ENCODE results near the gene UBXN6.

Gene UBXN6, protein sequence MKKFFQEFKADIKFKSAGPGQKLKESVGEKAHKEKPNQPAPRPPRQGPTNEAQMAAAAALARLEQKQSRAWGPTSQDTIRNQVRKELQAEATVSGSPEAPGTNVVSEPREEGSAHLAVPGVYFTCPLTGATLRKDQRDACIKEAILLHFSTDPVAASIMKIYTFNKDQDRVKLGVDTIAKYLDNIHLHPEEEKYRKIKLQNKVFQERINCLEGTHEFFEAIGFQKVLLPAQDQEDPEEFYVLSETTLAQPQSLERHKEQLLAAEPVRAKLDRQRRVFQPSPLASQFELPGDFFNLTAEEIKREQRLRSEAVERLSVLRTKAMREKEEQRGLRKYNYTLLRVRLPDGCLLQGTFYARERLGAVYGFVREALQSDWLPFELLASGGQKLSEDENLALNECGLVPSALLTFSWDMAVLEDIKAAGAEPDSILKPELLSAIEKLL

GRCh38 chr19:4457654-4458395 is at the start of gene UBXN6:
TSS of gene UBXN6 (minus strand) at chr19:4457794. CDS start at chr19:4457697, 97 bp downstream.
- peak; percentile 85 for DNase-seq (ENCODE audit: low read depth)

- no peak for DNase-seq (ENCODE audit: low read depth)
Observed at GRCh38 chr19:4507150-4507452, 49.5 kb upstream of the UBXN6 start.

- DNase-seq (ENCODE audit: low read depth), result no peak
Observed at GRCh38 chr19:4506449-4507149, 49.0 kb upstream of the UBXN6 start.

GRCh38 chr19:4505570-4506448 is 48.2 kb upstream of the UBXN6 start:
- DNase-seq (ENCODE audit: low read depth), result no peak

DNA sequence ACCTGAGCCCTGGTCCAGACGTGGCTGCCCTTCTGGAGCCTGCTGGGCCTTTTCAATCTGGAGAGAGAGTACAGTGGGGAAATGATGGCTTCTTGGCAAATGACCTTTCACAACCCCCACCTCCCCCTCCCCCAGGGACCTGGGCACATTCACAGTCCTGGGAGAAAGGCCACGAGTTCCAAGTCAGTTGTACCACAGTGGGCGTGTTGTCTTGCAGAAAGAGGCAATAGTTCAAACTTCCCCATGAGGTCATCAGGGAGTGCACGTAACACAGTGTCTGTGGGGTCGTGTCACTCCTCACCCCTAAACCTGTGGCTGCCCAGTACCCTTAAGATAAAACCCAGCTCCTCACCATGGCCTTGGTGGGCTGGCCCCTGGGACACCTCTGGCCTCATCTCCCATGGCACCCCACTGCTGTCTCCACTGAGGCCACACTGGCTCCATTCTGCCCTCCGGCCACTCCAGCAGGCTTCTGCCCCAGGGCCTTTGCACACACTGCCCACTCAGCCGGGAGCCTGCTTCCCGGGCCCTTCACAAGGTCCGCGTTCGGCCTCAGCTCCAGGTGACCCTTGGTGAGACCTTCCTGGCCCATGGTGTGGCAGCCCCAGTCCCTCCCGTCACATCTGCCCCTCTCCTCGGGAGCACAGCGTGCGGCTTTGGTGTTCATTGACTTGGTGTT is 47.4 kb upstream of the UBXN6 start:
- no peak for DNase-seq (ENCODE audit: low read depth)

GRCh38 chr19:4504297-4504701 is 46.7 kb upstream of the UBXN6 start:
- no peak for DNase-seq (ENCODE audit: low read depth)

DNA sequence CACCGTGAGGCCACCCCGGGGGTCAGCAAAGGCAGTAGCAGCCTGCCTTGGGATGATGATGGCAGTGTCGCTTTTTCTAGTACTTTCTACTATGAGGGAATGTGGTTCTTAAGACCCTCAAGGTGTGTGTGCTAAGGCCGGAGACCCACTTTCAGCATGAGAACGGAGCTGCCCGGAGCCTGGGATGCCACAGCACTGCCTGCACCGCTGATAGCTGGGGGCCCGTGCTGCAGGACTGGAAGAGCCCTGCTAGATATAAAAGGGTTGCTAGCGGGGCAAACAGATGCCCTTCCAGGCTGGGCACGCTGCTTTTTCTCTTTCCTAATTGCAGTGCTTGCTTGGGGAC is 46.2 kb upstream of the UBXN6 start:
- no peak for DNase-seq (ENCODE audit: low read depth)

DNA sequence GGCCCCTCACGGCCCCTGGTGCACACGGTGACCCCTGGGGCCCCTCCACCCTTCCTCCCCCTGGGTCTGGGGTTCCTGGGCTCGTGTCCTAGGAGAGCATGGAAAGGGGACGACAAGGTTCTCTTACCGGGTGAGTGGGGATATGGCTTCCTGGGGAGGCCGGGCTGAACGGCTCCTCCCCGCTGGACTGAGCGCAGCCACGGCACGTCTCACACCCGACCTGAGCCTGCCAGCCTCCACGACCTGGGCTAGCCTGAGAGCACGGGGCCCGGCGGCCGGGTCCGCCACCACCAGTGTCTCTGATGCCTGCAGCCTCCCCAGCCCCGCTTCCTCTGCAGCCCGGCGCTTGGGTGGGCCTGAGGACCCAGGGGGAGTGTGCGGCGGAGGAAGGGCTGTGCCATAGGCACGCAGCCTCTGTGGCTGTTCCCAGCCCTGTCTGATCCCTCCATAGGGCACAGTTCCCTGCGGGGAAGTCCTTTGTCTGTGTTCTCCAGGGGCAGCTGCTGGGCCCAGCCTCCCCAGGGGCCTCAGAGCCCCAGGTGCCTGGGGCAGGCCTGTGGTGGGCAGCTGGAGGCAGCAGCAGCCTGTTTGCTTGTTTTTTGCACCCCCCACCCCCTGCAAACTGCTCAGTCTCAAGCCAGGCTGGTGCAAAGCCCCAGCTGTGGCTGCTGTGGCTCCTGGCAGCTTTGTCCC is 45.7 kb upstream of the UBXN6 start:
- no peak for DNase-seq (ENCODE audit: low read depth)

GRCh38 chr19:4502282-4503131 is 44.9 kb upstream of the UBXN6 start:
- no peak for DNase-seq (ENCODE audit: low read depth)

GRCh38 chr19:4501691-4502090 is 44.1 kb upstream of the UBXN6 start:
- DNase-seq (ENCODE audit: low read depth), result no peak

- no peak for DNase-seq (ENCODE audit: low read depth)
Observed at GRCh38 chr19:4500841-4501591, 43.4 kb upstream of the UBXN6 start.

DNA sequence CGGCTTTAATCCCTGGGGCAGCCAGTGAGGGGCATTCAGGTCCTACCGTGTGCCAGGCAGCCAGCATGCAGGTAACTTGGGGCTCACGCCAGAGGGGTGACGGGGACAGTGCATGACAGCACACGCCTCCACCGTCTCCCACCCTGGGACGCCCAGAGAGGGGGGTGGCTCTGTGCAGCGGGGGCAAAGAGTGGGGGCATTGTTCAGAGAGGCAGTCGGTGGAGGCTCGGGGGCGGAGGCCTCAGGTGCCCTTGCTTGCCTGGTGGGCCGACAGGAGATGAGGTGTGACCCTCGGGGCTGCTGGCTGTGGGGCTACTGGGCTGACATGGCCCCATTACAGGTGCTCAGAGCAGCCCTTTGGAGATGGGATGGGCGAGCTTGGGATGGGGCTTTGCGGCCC is 42.3 kb upstream of the UBXN6 start:
- DNase-seq (ENCODE audit: low read depth), result no peak

- no peak for DNase-seq (ENCODE audit: low read depth)
Observed at GRCh38 chr19:4499318-4499717, 41.7 kb upstream of the UBXN6 start.

DNA sequence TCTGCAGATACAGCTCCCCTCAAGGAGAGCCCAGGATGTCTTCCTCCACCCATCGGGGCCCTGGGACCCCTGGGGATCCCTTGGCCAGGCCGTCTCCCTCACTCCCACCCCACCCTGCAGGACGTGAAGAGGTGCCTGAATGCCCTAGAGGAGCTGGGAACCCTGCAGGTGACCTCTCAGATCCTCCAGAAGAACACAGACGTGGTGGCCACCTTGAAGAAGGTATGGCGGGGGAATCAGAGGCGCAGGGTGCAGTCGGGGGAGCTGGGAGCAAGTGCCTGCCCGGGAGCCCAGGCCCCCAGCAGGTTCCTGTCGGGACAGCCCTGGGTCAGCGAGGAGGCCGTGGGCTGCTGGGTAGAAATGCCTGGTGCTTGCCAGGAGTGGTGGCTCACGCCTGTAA is 41.1 kb upstream of the UBXN6 start:
- DNase-seq (ENCODE audit: low read depth), result no peak

DNA sequence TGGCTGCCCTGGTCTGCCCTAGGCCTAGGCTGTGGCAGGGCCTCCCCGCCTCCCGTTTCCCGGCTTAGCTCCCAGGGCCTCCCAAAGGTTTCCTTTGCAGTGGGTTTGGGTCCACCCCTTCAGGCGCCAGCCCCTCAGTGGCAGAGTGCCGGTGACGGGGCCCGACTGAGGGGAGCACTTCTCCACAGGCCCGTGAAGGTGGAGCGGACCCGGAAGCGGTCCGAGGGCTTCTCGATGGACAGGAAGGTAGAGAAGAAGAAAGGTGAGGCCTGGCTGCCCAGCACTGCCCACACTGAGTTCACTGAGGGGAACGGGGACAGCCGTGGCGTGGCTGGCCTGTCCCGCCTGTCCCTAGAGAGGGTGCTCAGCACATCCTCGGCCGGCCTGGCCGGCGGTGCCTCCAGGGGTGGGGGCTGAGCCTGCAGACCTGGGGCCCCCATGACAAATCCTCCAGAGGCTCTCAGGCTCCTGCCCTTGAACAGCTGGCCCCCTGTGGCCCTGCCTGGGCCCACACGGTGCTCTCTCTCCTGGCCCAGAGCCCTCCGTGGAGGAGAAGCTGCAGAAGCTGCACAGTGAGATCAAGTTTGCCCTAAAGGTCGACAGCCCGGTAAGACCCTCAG is 40.3 kb upstream of the UBXN6 start:
- no peak for DNase-seq (ENCODE audit: low read depth)

DNA sequence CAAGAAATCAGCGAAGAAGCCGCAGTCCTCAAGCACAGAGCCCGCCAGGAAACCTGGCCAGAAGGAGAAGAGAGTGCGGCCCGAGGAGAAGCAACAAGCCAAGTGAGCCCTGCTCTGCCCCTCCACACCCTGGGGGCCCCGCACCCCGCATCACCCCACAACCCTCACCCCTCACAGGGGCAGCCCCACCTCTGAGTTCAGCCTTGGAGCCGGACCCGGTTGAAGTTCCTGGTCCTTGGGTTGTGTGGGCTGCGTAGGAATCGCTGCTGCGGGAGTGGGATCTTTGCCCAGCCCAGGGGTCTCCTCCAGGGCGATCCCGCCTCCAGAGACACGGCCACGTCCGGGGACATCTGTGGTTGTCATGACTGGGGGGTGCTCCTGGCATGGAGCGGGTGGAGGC is 38.7 kb upstream of the UBXN6 start:
- DNase-seq (ENCODE audit: low read depth), result no peak

- no peak for DNase-seq (ENCODE audit: low read depth)
Observed at GRCh38 chr19:4495471-4495870, 37.9 kb upstream of the UBXN6 start.

DNA sequence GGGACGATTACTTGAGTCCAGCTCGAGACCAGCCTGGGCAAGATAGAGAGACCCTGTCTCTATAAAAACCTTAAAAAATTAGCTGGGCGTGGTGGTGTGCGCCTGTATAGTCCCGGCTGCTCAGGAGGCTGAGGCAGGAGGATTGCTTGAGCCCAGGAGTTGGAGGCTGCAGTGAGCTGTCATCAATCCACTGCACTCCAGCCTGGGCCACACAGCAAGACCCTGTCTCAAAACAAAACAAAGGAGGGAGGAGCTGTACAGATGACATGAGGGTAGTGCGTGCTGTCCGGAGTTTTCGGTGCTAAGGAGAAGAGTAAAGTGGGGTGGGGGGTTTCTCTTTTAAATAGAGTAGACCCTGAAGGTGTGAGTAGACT is 37.1 kb upstream of the UBXN6 start:
- DNase-seq (ENCODE audit: low read depth), result no peak
